Activated T-cell treated with anti-CD3 and anti-CD28 coated beads for 1 hour (primary cell): ENCODE results near the gene NXNL1.

ENCODE experiments used
- DNase-seq: peaks from one replicate; pipeline ENCODE4 v3.0.0-alpha.2; 2020; ENCODE audit warnings: low read depth

The NXNL1 gene

DNA sequence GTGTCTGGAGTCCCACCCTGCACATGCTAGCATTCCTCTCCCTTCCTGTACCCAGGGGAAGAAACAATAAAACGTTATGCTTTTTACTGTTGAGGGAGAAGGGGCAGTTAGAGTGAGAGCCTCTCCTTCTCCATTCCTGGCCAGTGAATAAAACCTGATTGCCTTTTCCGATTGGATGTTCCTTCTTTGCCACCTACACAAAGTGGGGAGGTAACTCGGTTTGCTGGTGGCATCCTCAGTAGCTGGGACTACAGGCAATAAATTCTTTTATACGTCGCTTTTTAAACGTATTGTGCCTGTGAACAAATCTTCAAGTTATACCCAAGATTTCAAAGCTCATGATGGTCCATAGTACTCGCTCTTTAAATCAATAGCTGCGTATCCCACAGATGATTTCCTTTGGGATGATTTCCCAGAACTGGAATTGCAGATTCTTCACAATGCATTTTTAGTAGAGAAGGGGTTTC, 41.5 kb downstream of the NXNL1 start:
- DNase-seq, result no peak

DNA sequence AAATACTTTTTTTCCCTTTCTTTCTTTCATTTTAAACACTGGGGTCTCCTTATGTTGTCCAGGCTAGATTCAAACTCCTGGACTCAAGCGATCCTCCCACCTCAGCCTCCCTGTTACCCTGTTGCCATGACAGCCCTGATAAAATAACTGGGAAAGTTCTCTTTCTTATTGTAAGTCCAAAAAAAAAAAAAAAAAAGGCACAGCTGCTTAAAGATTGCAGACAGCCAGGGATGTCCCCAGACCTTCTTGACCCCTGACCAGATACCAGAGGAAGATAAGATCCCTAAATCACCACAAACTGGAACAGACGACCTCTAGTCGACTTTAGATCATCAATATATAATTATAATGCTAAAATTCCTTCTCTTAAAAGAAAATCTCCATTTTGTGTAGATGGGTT, 42.0 kb downstream of the NXNL1 start:
- DNase-seq, result no peak

DNA sequence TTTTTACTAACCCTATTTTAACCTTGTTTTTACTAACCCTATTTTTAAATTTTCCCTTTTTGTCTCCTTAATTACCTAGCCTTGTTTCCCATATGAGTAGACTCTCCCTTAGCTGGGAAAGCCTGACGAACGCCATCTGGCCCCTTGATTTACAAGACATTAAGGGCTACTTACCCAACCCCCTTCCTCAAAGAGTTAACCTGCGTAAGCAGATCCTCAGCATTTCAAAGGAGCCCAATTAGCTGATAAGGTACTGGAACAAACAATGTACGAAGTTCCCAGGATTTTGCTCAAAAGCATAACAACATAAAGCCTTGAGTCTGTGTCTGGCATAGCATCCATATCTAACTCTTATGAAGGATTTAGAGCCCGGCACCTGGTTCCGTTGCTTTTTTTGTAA, 45.6 kb downstream of the NXNL1 start:
- DNase-seq, result no peak

DNA sequence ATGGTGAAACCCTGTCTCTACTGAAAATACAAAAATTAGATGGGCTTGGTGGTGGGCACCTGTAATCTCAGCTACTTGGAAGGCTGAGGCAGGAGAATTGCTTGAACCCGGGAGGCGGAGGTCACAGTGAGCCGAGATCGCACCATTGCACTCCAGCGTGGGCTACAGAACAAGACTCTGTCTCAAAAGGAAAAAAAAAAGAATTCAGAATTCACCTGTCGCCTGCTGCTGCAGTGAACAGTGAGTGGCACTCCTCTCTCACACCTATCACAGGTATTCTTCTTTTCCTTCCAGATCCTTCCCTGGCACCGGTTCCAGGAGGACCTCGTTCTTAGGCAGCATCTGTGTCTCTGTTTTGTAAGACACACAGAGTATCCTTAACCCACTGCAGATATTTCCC, 46.6 kb downstream of the NXNL1 start:
- no peak for DNase-seq

DNA sequence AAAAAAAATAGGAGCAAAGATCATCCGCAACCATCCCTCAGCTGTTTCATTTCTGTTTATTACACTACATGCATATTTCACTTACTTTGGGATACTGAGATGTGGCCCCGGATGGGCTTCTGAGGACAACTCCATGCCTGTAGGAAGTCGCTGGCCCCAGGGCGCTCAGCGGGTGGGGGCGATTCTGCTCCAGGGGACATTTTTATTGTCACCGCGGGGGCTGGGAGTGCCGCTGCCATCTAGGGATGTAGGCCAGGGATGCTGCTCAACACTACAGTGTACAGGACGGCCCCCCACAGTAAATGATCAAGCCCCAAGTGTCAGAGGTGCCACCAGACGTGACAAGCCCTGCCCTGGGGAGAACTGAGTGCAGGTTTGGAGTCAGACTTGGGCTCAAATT, 48.9 kb downstream of the NXNL1 start:
- DNase-seq, result no peak

DNA sequence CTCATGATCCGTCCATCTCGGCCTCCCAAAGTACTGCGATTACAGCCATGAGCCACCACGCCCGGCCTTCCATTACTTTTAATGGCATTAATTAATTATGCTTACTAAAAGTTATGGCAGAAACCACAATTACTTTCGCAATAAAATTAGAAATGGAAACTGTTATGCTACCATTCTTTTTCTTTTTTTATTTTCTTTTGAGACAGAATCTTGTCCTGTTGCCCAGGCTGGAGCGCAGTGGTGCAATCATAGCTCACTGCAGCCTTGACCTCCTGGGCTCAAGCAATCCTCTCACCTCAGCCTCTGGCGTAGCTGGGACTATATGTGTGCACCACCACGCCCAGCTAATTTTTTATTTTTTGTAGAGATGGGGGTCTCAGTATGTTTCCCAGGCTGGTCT, 50.7 kb downstream of the NXNL1 start:
- no peak for DNase-seq

DNA sequence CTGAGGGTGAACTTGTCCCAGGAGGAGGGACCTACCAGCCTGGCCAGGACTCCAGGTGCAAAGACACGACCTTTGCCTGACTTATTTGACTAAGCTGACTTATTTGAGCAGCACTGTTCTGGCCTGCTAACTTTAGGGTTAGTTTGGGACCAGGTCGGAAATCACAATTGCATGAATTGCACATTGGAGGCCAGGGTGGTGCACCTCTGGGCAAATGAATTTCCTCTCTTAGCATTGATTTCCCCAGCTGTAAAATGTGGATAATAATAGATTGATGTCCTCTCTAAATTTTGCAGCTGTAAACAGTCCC, 53.9 kb downstream of the NXNL1 start:
- DNase-seq, result no peak

DNA sequence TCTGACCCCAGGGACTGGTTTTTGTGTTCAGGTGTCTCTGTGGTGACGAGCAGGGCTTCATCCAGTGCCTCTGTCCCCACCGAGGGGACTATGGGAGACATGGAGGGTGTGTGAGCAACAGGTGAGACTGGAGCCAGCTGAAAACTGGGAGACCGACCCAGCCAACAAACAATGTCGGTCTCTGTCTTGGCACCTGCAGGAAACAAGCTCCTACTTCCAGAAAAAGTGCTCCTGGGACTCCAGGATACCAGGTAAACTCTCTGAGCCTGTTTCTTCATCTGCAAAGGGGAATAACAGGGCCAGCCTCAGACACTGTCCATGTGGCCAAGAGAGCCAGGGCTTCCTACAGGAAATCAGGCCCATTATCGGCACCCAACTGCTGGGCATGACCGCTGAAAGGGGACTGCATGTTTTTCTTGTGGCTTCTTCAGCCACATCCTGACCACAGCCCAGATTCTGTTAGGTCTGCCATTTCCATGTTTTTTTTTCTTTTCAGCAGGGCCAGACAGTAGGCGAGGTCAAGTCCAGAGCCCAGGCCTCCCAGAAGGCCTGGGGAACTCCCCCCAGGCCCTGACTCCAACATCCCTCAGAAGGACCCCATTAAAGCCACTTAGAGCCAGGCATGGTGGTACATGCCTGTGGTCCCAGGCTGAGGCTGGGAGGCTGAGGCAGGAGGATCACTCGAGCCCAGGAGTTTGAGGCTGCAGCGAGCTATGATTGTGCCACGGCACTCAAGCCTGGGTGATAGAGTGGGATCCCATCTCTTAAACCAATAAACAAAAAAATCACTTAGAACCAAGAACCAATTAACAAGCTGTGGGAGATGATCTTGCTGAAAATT, 54.5 kb downstream of the NXNL1 start:
- no peak for DNase-seq
